ENCODE results near the gene TEX261.
A peak's percentile ranks its signal among the peaks of the same experiment; 100 is the strongest.

The TEX261 gene

DNA sequence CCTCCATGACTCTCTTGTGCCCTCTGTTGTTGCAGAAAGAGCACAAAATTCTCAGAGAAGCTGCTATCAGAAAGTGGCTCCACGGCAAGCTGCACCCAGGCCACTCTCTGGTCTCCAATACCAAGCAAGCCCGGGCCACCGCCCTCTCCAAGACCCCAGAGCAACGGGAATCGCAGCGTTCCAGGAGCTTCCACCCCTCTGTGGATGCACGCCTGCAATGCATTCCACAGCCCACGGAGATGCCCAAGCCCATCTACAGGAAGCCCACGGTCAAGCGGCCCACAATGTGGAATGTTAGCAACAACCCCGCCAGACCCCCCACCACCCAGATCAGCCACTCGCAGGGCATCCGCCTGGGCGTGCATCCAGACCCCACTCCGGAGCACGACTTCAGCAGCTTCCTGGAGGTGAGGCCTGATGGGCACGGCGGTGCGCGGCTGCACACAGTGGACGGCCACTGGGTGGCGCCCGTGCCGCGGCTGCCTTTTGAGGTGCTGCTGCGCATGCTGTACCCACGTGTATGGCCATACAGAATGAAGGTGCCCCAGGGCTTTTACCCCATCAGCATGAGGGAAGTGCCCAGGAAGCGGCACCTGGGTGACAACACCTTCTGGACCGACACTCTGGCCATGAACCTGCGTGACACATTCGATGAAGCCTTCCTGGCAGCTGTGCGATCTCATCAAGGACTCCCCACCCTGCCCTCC is 9.9 kb downstream of the TEX261 start:
- Mint-ChIP-seq H3K4me3 (peak overlapping the region; percentile 16), H3K36me3 (ENCODE audit: insufficient read depth) (peaks cover 21% of the 10 kb centered on the region), H3K4me1 (no peaks in the 10 kb centered on the region), H3K27me3 (no peaks in the 10 kb centered on the region), H3K27ac (ENCODE audit: low read depth) (no peak overlapping the region), H3K9me3 (no peaks in the 10 kb centered on the region)
- peak; percentile 100 for ATAC-seq (replicated peaks; ENCODE audit: extremely low read depth, poor library complexity, severe bottlenecking)
- DNase-seq (ENCODE audit: low spot score in 2 of 2) = peak; percentile 73 to 78

- Mint-ChIP-seq H3K27ac (ENCODE audit: low read depth) (no peak overlapping the region), H3K9me3 (no peaks in the 10 kb centered on the region), H3K27me3 (no peaks in the 10 kb centered on the region), H3K4me3 (peak overlapping the region; percentile 16), H3K4me1 (no peaks in the 10 kb centered on the region), H3K36me3 (ENCODE audit: insufficient read depth) (peaks cover 17% of the 10 kb centered on the region)
- ATAC-seq (replicated peaks; ENCODE audit: extremely low read depth, poor library complexity, severe bottlenecking) (no peak), DNase-seq (ENCODE audit: low spot score in 2 of 2) (no peak)
Observed at GRCh38 chr2:70984228-70984575, 10.5 kb downstream of the TEX261 start.

DNA sequence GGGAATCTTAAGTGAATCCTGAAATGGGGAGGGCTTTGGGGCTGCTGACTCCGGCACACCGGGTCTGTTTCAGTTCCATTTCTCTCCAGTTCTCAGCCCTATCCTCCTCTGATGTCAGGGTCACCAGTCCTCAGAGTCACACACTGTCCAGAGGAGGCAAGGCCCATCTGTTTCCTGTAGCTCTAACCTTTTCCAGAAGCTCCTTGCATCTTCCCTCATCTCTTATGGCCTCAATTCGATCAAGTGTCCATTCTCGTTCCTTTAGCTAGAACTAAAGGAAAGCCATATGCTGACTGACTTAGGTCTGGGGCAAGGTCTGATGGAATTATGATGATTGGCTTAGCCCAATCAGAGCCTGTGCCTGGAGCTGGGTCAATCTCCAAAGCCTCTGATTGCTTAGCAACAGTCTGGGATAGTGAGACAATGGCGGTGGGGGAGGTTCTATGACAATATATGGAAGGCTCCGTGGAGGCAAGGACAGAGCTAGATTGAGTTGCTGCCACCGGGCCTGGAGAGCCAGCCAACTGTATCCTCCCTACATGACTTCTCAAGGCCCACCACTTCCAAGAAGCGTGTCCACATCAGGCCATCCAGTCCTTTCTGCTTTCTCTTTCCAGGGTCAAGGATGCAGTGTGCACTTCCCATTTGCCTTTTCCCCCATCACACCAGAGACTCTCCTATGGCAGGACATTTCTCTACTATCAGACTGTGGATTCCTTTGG is 11.0 kb downstream of the TEX261 start:
- Mint-ChIP-seq H3K4me1 (no peaks in the 10 kb centered on the region), H3K36me3 (ENCODE audit: insufficient read depth) (peaks cover 14% of the 10 kb centered on the region), H3K4me3 (no peak overlapping the region), H3K27ac (ENCODE audit: low read depth) (no peak overlapping the region), H3K27me3 (no peaks in the 10 kb centered on the region), H3K9me3 (no peaks in the 10 kb centered on the region)
- no peak for DNase-seq (ENCODE audit: low spot score in 2 of 2)
- ATAC-seq (replicated peaks; ENCODE audit: extremely low read depth, poor library complexity, severe bottlenecking) = no peak

GRCh38 chr2:70982971-70983370 is 11.7 kb downstream of the TEX261 start:
- ATAC-seq (replicated peaks; ENCODE audit: extremely low read depth, poor library complexity, severe bottlenecking) (no peak), DNase-seq (ENCODE audit: low spot score in 2 of 2) (no peak)
- H3K27me3 Mint-ChIP-seq = no peaks in the 10 kb centered on the region
- H3K4me1 Mint-ChIP-seq = peaks cover 4% of the 10 kb centered on the region
- H3K27ac Mint-ChIP-seq (ENCODE audit: low read depth) = no peak overlapping the region
- peaks cover 10% of the 10 kb centered on the region for H3K36me3 Mint-ChIP-seq (ENCODE audit: insufficient read depth)
- H3K9me3 Mint-ChIP-seq = no peaks in the 10 kb centered on the region
- no peak overlapping the region for H3K4me3 Mint-ChIP-seq

- H3K27ac Mint-ChIP-seq (ENCODE audit: low read depth) = no peak overlapping the region
- no peaks in the 10 kb centered on the region for H3K27me3 Mint-ChIP-seq
- ATAC-seq (replicated peaks; ENCODE audit: extremely low read depth, poor library complexity, severe bottlenecking) (no peak), DNase-seq (ENCODE audit: low spot score in 2 of 2) (no peak)
- peaks cover 11% of the 10 kb centered on the region for H3K4me1 Mint-ChIP-seq
- H3K9me3 Mint-ChIP-seq = no peaks in the 10 kb centered on the region
- H3K36me3 Mint-ChIP-seq (ENCODE audit: insufficient read depth) = peaks cover 7% of the 10 kb centered on the region
- no peak overlapping the region for H3K4me3 Mint-ChIP-seq
Observed at GRCh38 chr2:70981866-70982810, 12.5 kb downstream of the TEX261 start.

GRCh38 chr2:70981421-70981820 is 13.3 kb downstream of the TEX261 start:
- H3K4me3 Mint-ChIP-seq = no peak overlapping the region

GRCh38 chr2:70979626-70980025 is 15.0 kb downstream of the TEX261 start:
- H3K4me1 Mint-ChIP-seq = peaks cover 17% of the 10 kb centered on the region
- H3K27me3 Mint-ChIP-seq = no peaks in the 10 kb centered on the region
- peaks cover 10% of the 10 kb centered on the region for H3K36me3 Mint-ChIP-seq (ENCODE audit: insufficient read depth)
- H3K4me3 Mint-ChIP-seq = no peak overlapping the region
- H3K27ac Mint-ChIP-seq (ENCODE audit: low read depth) = no peak overlapping the region
- ATAC-seq (replicated peaks; ENCODE audit: extremely low read depth, poor library complexity, severe bottlenecking) = no peak
- no peaks in the 10 kb centered on the region for H3K9me3 Mint-ChIP-seq
- DNase-seq (ENCODE audit: low spot score in 2 of 2) = no peak

More at GRCh38 chr2:70981421-70981820, 13.3 kb downstream of the TEX261 start:
- no peaks in the 10 kb centered on the region for H3K9me3 Mint-ChIP-seq
- DNase-seq (ENCODE audit: low spot score in 2 of 2) (no peak), ATAC-seq (replicated peaks; ENCODE audit: extremely low read depth, poor library complexity, severe bottlenecking) (no peak)
- no peaks in the 10 kb centered on the region for H3K27me3 Mint-ChIP-seq
- peak overlapping the region; percentile 3 for H3K27ac Mint-ChIP-seq (ENCODE audit: low read depth)
- peaks cover 16% of the 10 kb centered on the region for H3K4me1 Mint-ChIP-seq
- peaks cover 10% of the 10 kb centered on the region for H3K36me3 Mint-ChIP-seq (ENCODE audit: insufficient read depth)

DNA sequence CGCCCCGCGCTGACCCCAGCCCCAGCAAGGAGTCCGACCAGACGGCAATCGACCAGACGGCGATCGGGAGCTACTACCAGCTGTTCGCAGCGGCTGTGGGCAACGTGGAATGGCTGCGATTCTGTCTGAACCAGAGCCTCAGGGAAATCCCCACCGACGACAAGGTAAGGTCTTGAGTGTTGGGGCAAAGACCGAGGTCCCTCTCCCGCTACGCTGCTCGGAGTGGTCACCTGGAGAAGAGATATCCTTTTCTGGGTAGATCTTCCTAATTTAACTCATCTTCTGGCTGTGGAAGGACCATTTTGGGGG is 15.5 kb downstream of the TEX261 start:
- Mint-ChIP-seq H3K36me3 (ENCODE audit: insufficient read depth) (peaks cover 8% of the 10 kb centered on the region), H3K4me3 (no peak overlapping the region), H3K4me1 (peaks cover 17% of the 10 kb centered on the region), H3K27ac (ENCODE audit: low read depth) (no peak overlapping the region), H3K9me3 (no peaks in the 10 kb centered on the region), H3K27me3 (no peaks in the 10 kb centered on the region)
- DNase-seq (ENCODE audit: low spot score in 2 of 2) (no peak), ATAC-seq (replicated peaks; ENCODE audit: extremely low read depth, poor library complexity, severe bottlenecking) (no peak)

GRCh38 chr2:70978341-70979179 is 16.1 kb downstream of the TEX261 start, which contains the start of gene ANKRD53:
ANKRD53 (plus strand) TSS chr2:70978630; CDS start chr2:70978646, 16 bp downstream.
- ATAC-seq (replicated peaks; ENCODE audit: extremely low read depth, poor library complexity, severe bottlenecking) (no peak), DNase-seq (ENCODE audit: low spot score in 2 of 2) (no peak)
- peaks cover 17% of the 10 kb centered on the region for H3K4me1 Mint-ChIP-seq

GRCh38 chr2:70977605-70978205 is 17.0 kb downstream of the TEX261 start:
- Mint-ChIP-seq H3K36me3 (ENCODE audit: insufficient read depth) (peaks cover 8% of the 10 kb centered on the region), H3K4me3 (peak overlapping the region; percentile 75), H3K9me3 (no peaks in the 10 kb centered on the region), H3K27ac (ENCODE audit: low read depth) (peak overlapping the region; percentile 96), H3K27me3 (no peaks in the 10 kb centered on the region), H3K4me1 (peaks cover 17% of the 10 kb centered on the region)
- DNase-seq (ENCODE audit: low spot score in 2 of 2) (no peak), ATAC-seq (replicated peaks; ENCODE audit: extremely low read depth, poor library complexity, severe bottlenecking) (peak; percentile 33)

More at GRCh38 chr2:70978341-70979179, 16.1 kb downstream of the TEX261 start, which contains the start of gene ANKRD53:
- Mint-ChIP-seq H3K36me3 (ENCODE audit: insufficient read depth) (peaks cover 8% of the 10 kb centered on the region), H3K9me3 (no peaks in the 10 kb centered on the region), H3K4me3 (peak within 1 kb of the TSS; percentile 75), H3K27me3 (no peaks in the 10 kb centered on the region), H3K27ac (ENCODE audit: low read depth) (peak within 1 kb of the TSS; percentile 96)

- Mint-ChIP-seq H3K4me1 (peaks cover 17% of the 10 kb centered on the region), H3K27me3 (no peaks in the 10 kb centered on the region), H3K36me3 (ENCODE audit: insufficient read depth) (peaks cover 8% of the 10 kb centered on the region), H3K9me3 (no peaks in the 10 kb centered on the region), H3K27ac (ENCODE audit: low read depth) (no peak overlapping the region), H3K4me3 (no peak overlapping the region)
- ATAC-seq (replicated peaks; ENCODE audit: extremely low read depth, poor library complexity, severe bottlenecking) (no peak), DNase-seq (ENCODE audit: low spot score in 2 of 2) (no peak)
Observed at GRCh38 chr2:70975237-70975636, 19.4 kb downstream of the TEX261 start.

All from central memory CD8-positive, alpha-beta T cell (primary cell).